EL (cell line): ENCODE results near the gene SUMO3.

Source experiments
- DNase-seq: peaks from one replicate; pipeline ENCODE4 v3.0.0-alpha.2; 2016

Gene SUMO3

GRCh38 chr21:44817914-44818639 lies at the start of gene SUMO3:
Gene SUMO3 (minus strand): TSS chr21:44818062. CDS start chr21:44817968, 94 bp downstream.
- DNase-seq, result peak; percentile 84

- no peak for DNase-seq
These were observed 49.6 kb upstream of the SUMO3 start for GRCh38 chr21:44867464-44867863.

GRCh38 chr21:44866780-44867179 lies 48.9 kb upstream of the SUMO3 start:
- DNase-seq, result peak; percentile 43

- no peak for DNase-seq
These were observed 47.9 kb upstream of the SUMO3 start for GRCh38 chr21:44865561-44866280.

- no peak for DNase-seq
These were observed 45.2 kb upstream of the SUMO3 start for GRCh38 chr21:44862869-44863685.

GRCh38 chr21:44858791-44859190 lies 40.9 kb upstream of the SUMO3 start:
- DNase-seq, result no peak

GRCh38 chr21:44858291-44858690 lies 40.4 kb upstream of the SUMO3 start:
- DNase-seq, result no peak

GRCh38 chr21:44857127-44857892 lies 39.4 kb upstream of the SUMO3 start:
- DNase-seq, result no peak

- DNase-seq, result no peak
These were observed 38.3 kb upstream of the SUMO3 start for GRCh38 chr21:44856131-44856530.

GRCh38 chr21:44855572-44855971 lies 37.7 kb upstream of the SUMO3 start:
- no peak for DNase-seq

- DNase-seq, result no peak
These were observed 37.0 kb upstream of the SUMO3 start for GRCh38 chr21:44854664-44855446.

- DNase-seq, result no peak
These were observed 36.5 kb upstream of the SUMO3 start for GRCh38 chr21:44854391-44854663.

- DNase-seq, result no peak
These were observed 35.9 kb upstream of the SUMO3 start for GRCh38 chr21:44853601-44854390.

GRCh38 chr21:44850905-44851657 lies 33.2 kb upstream of the SUMO3 start:
- no peak for DNase-seq

- no peak for DNase-seq
These were observed 32.4 kb upstream of the SUMO3 start for GRCh38 chr21:44850208-44850800.

- DNase-seq, result no peak
These were observed 31.8 kb upstream of the SUMO3 start for GRCh38 chr21:44849616-44850130.

GRCh38 chr21:44848821-44849521 lies 31.1 kb upstream of the SUMO3 start:
- DNase-seq, result no peak

GRCh38 chr21:44847261-44848056 lies 29.6 kb upstream of the SUMO3 start:
- no peak for DNase-seq
